ENCODE results near the gene SRRM1.
"Not testable (repeated sequence)": the region's sequence is repeated elsewhere in the genome, so short reads cannot be mapped to it uniquely, and the experiment has no call there.

Gene SRRM1

GRCh38 chr1:24717887-24718650 lies 75.0 kb downstream of the SRRM1 start:
- no peak for DNase-seq (ENCODE audit: low read depth)
- H3K4me3 ChIP-seq (replicated peaks; ENCODE audit: low read depth, low read length): no peak overlapping the region
- no peak for TF ChIP-seq CTCF (IDR thresholded peaks at IDR 0.05; ENCODE audit: low read length, missing control alignments)

GRCh38 chr1:24720152-24720551 lies 77.0 kb downstream of the SRRM1 start:
- DNase-seq (ENCODE audit: low read depth): peak; percentile 96
- no peak overlapping the region for H3K4me3 ChIP-seq (replicated peaks; ENCODE audit: low read depth, low read length)
- TF ChIP-seq CTCF (IDR thresholded peaks at IDR 0.05; ENCODE audit: low read length, missing control alignments): no peak

- no peak for TF ChIP-seq CTCF (IDR thresholded peaks at IDR 0.05; ENCODE audit: low read length, missing control alignments)
- H3K4me3 ChIP-seq (replicated peaks; ENCODE audit: low read depth, low read length): no peak overlapping the region
- no peak for DNase-seq (ENCODE audit: low read depth)
These were observed 78.4 kb downstream of the SRRM1 start for GRCh38 chr1:24721533-24721932.

GRCh38 chr1:24722073-24723035 lies 79.3 kb downstream of the SRRM1 start:
- not testable (repeated sequence) for DNase-seq (ENCODE audit: low read depth); H3K4me3 ChIP-seq (replicated peaks; ENCODE audit: low read depth, low read length)
